ENCODE results near the gene CNTNAP2.

The CNTNAP2 gene

DNA sequence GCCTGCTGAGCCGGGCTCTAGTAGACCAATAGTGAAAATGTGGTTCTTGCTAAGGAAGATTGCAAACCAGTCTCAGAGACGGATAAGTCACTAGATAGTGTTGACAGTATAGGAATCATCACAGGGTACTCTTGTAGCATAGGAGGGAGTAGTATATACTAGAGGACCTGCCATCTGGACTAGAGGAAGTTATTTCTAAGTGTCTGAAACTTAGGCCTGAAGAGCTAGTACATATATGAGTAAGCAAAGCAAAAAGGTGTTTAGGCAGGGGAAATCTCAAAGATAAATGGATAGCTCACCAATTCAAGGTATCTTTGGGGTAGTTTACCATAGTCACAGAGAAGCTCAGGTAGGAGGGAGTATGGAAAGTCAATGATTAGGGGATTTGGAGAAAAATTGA lies 428.1 kb downstream of the CNTNAP2 start:
- H3K4me3 ChIP-seq (ENCODE audit: low read depth in 1 of 2, low read length in 2 of 2), result no peak overlapping the region
- no peaks in the 10 kb centered on the region for H3K9me3 ChIP-seq (ENCODE audit: insufficient read depth, low read length, severe bottlenecking)
- no peak overlapping the region for H3K9ac ChIP-seq (ENCODE audit: low read depth, low read length)
- H3K79me2 ChIP-seq (ENCODE audit: insufficient read depth, low read length), result no peaks in the 10 kb centered on the region
- no peak overlapping the region for H3K4me2 ChIP-seq (ENCODE audit: insufficient read depth, low read length)
- H3K4me1 ChIP-seq (ENCODE audit: insufficient read depth, low read length), result no peaks in the 10 kb centered on the region
- no peak for ATAC-seq (ENCODE audit: insufficient read depth, low read depth)
- no peaks in the 10 kb centered on the region for H3K27me3 ChIP-seq (ENCODE audit: insufficient read depth, low read length, poor library complexity)
- no peak overlapping the region for H3K27ac ChIP-seq (ENCODE audit: low read length)
- H2AFZ ChIP-seq (ENCODE audit: low read depth, low read length), result no peak overlapping the region
- DNase-seq, result no peak
- no peaks in the 10 kb centered on the region for H4K20me1 ChIP-seq (ENCODE audit: insufficient read depth, low read length)
- H3K36me3 ChIP-seq (ENCODE audit: insufficient read depth, low read length), result no peaks in the 10 kb centered on the region
- no peak for TF ChIP-seq CTCF (IDR thresholded peaks at IDR 0.05; ENCODE audit: borderline replicate concordance, extremely low read depth, low read length, poor library complexity, severe bottlenecking)
- TF ChIP-seq EZH2 (IDR thresholded peaks at IDR 0.05; ENCODE audit: borderline replicate concordance, low read depth, low read length, severe bottlenecking), result no peak

DNA sequence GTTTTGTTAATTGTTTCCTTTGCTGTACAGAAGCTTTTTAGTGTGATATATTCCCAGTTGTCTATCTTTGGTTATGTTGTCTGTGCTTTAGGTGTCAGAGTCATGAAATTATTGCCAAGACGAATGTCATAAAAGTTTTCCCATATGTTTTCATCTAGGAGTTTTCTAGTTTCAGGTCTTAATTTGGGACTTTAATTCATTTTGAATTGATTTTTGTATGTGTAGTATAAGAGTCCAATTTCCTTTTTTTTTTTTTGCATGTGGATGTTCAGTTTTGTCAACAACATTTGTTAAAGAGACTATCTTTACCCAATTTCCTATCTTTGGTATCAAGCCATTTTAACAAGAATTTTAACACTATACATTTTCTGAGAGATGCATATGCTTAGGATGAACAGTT lies 432.2 kb downstream of the CNTNAP2 start:
- Histone ChIP-seq H3K4me3 (ENCODE audit: low read depth in 1 of 2, low read length in 2 of 2) (no peak overlapping the region), H3K9ac (ENCODE audit: low read depth, low read length) (no peak overlapping the region), H3K36me3 (ENCODE audit: insufficient read depth, low read length) (no peaks in the 10 kb centered on the region), H3K9me3 (ENCODE audit: insufficient read depth, low read length, severe bottlenecking) (no peaks in the 10 kb centered on the region), H4K20me1 (ENCODE audit: insufficient read depth, low read length) (no peaks in the 10 kb centered on the region), H3K27ac (ENCODE audit: low read length) (no peak overlapping the region), H3K4me1 (ENCODE audit: insufficient read depth, low read length) (no peaks in the 10 kb centered on the region), H2AFZ (ENCODE audit: low read depth, low read length) (no peak overlapping the region), H3K79me2 (ENCODE audit: insufficient read depth, low read length) (no peaks in the 10 kb centered on the region), H3K4me2 (ENCODE audit: insufficient read depth, low read length) (no peak overlapping the region), H3K27me3 (ENCODE audit: insufficient read depth, low read length, poor library complexity) (no peaks in the 10 kb centered on the region)
- no peak for DNase-seq
- ATAC-seq (ENCODE audit: insufficient read depth, low read depth), result no peak
- TF ChIP-seq EZH2 (IDR thresholded peaks at IDR 0.05; ENCODE audit: borderline replicate concordance, low read depth, low read length, severe bottlenecking), result no peak
- no peak for TF ChIP-seq CTCF (IDR thresholded peaks at IDR 0.05; ENCODE audit: borderline replicate concordance, extremely low read depth, low read length, poor library complexity, severe bottlenecking)

DNA sequence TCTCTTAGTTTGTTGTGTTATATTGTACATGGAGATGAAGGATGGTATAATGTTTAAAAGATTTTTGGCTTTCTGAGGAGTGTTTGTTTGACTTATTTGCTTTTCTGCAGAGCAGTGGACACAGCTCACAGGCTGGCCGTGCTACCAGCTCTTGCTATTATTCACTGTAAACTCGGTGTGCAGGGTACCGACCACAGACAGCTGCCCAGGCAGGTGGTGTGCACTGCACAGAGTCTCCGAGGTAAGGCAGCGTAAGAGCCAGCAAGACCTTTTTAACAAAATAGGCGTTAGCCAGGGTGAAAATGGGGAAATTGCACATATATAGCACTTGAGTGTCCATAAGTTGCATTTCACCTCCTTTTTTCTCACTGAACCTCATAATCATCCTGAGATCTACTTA lies 438.0 kb downstream of the CNTNAP2 start:
- Histone ChIP-seq H3K4me2 (ENCODE audit: insufficient read depth, low read length) (no peak overlapping the region), H3K9ac (ENCODE audit: low read depth, low read length) (no peak overlapping the region), H3K9me3 (ENCODE audit: insufficient read depth, low read length, severe bottlenecking) (no peaks in the 10 kb centered on the region), H3K36me3 (ENCODE audit: insufficient read depth, low read length) (no peaks in the 10 kb centered on the region), H2AFZ (ENCODE audit: low read depth, low read length) (no peak overlapping the region), H3K27me3 (ENCODE audit: insufficient read depth, low read length, poor library complexity) (no peaks in the 10 kb centered on the region), H3K4me3 (ENCODE audit: low read depth in 1 of 2, low read length in 2 of 2) (no peak overlapping the region), H4K20me1 (ENCODE audit: insufficient read depth, low read length) (no peaks in the 10 kb centered on the region), H3K27ac (ENCODE audit: low read length) (no peak overlapping the region), H3K79me2 (ENCODE audit: insufficient read depth, low read length) (no peaks in the 10 kb centered on the region), H3K4me1 (ENCODE audit: insufficient read depth, low read length) (no peaks in the 10 kb centered on the region)
- TF ChIP-seq CTCF (IDR thresholded peaks at IDR 0.05; ENCODE audit: borderline replicate concordance, extremely low read depth, low read length, poor library complexity, severe bottlenecking) (no peak), EZH2 (IDR thresholded peaks at IDR 0.05; ENCODE audit: borderline replicate concordance, low read depth, low read length, severe bottlenecking) (no peak)
- DNase-seq, result no peak
- ATAC-seq (ENCODE audit: insufficient read depth, low read depth), result no peak

GRCh38 chr7:146557971-146558469 lies 441.4 kb downstream of the CNTNAP2 start:
- H3K27me3 ChIP-seq (ENCODE audit: insufficient read depth, low read length, poor library complexity), result no peaks in the 10 kb centered on the region
- no peak overlapping the region for H3K4me3 ChIP-seq (ENCODE audit: low read depth in 1 of 2, low read length in 2 of 2)
- ATAC-seq (ENCODE audit: insufficient read depth, low read depth), result no peak
- no peak overlapping the region for H3K4me2 ChIP-seq (ENCODE audit: insufficient read depth, low read length)
- DNase-seq, result no peak
- no peaks in the 10 kb centered on the region for H3K36me3 ChIP-seq (ENCODE audit: insufficient read depth, low read length)
- no peak for TF ChIP-seq CTCF (IDR thresholded peaks at IDR 0.05; ENCODE audit: borderline replicate concordance, extremely low read depth, low read length, poor library complexity, severe bottlenecking)
- no peak for TF ChIP-seq EZH2 (IDR thresholded peaks at IDR 0.05; ENCODE audit: borderline replicate concordance, low read depth, low read length, severe bottlenecking)
- no peaks in the 10 kb centered on the region for H3K9me3 ChIP-seq (ENCODE audit: insufficient read depth, low read length, severe bottlenecking)
- no peak overlapping the region for H3K27ac ChIP-seq (ENCODE audit: low read length)
- H4K20me1 ChIP-seq (ENCODE audit: insufficient read depth, low read length), result no peaks in the 10 kb centered on the region
- no peak overlapping the region for H3K9ac ChIP-seq (ENCODE audit: low read depth, low read length)
- no peaks in the 10 kb centered on the region for H3K79me2 ChIP-seq (ENCODE audit: insufficient read depth, low read length)
- no peak overlapping the region for H2AFZ ChIP-seq (ENCODE audit: low read depth, low read length)
- H3K4me1 ChIP-seq (ENCODE audit: insufficient read depth, low read length), result no peaks in the 10 kb centered on the region
